ENCODE data around the gene USP43.

- TF ChIP-seq CTCF (conservative IDR thresholded peaks at IDR 0.05; ENCODE audit: low read depth, low read length) (no peak), EZH2 (IDR thresholded peaks at IDR 0.05; ENCODE audit: borderline replicate concordance, low read depth, low read length, poor library complexity, severe bottlenecking) (no peak)
These were observed 10.0 kb upstream of the USP43 start for GRCh38 chr17:9635340-9635739.
